AG04450 (cell line): ENCODE measurements around the gene LOXL3. TPM values are rescaled to one million over a fixed set of nuclear protein-coding genes. Genes with fewer than 3 reads are reported as not detected.

ENCODE experiments used
- CTCF ChIA-PET: fragments of 300-600, 350-600 bp; formaldehyde crosslinking; extraction: SDS; loops from one replicate; lab custom pipeline; 2022; ENCODE audit warnings: antibody characterized with exemption, inconsistent platforms; lab: Charles Lee
- POLR2A ChIA-PET: fragments of 350-600 bp; formaldehyde crosslinking; extraction: SDS; loops from one replicate; lab custom pipeline; 2021; ENCODE audit warnings: antibody characterized with exemption, inconsistent platforms; lab: Yijun Ruan, JAX
- DNase-seq: peaks from one replicate; pipeline ENCODE4 v3.0.0-alpha.2; 2011; ENCODE audit warnings: low read depth, low spot score
- H3K27ac ChIP-seq: one replicate; pipeline ENCODE4 v1.5.1; 2012; ENCODE audit warnings: low read depth, low read length, control low read depth
- H3K27me3 ChIP-seq: one replicate; pipeline ENCODE4 v1.6.0; 2012; ENCODE audit warnings: low read length; ENCODE audit not compliant: control insufficient read depth, insufficient read depth
- H3K4me3 ChIP-seq: 2 replicates; pipeline ENCODE4 v1.5.1; 2011; ENCODE audit warnings: mild to moderate bottlenecking, low read depth, low read length, control low read depth
- H3K9me3 ChIP-seq: 2 replicates; pipeline ENCODE4 v1.5.1; 2012; ENCODE audit warnings: low read length; ENCODE audit not compliant: control insufficient read depth, insufficient read depth
- CTCF ChIP-seq: IDR thresholded peaks from 2 replicates; pipeline ENCODE4 v1.5.1; 2011; ENCODE audit warnings: low read depth, low read length, control low read depth, inconsistent platforms
- polyA plus RNA-seq: library from polyadenylated mRNA; depleted of rRNA; stranded (reverse); fragments of >200 nt; gene quantifications from 2 replicates; pipeline ENCODE4 v1.2.3, GENCODE V29; 2011

The LOXL3 gene
- polyA plus RNA-seq, 1 experiment, result 41.1 TPM

- no peak for DNase-seq
- H3K4me3 ChIP-seq, result no peak overlapping the region
- H3K9me3 ChIP-seq, result no peaks in the 10 kb centered on the region
- ChIA-PET CTCF (interaction anchor here (0.9 kb wide), 1 partner anchor 52 kb away, joined by 3 read pairs; no protein-coding TSS in a partner anchor), POLR2A (no interaction called here)
- H3K27me3 ChIP-seq, result no peaks in the 10 kb centered on the region
- H3K27ac ChIP-seq, result no peak overlapping the region
- no peak for TF ChIP-seq CTCF
Observed at GRCh38 chr2:74536166-74536950, 17.4 kb downstream of the LOXL3 start.

DNA sequence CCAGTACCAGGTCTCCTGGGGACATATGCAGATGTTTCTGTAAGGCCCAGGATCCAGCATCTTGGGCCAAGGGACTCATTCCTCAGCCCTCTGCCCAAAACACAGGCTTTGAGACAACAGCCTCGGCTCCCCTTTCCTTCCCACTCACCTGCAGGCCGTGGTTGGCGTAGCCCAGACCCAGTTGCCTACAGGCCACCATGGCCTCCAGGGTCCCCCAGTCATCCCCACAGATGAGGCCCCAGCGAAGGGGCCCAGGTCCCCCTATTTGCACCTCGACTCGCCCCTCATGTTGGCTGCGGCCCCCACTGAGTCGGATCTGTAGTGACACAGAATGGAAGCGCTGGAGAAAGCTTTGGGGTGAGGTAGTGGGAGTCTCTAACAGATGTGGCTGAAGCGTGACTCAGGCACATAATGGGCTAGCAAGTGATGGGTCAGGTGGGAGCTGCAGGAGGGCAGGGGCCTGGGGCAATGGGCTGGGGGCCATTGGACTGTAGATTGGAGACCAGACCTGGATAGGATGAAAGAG lies 18.2 kb downstream of the LOXL3 start:
- POLR2A ChIA-PET, result no interaction called here
- Histone ChIP-seq H3K27ac (no peak overlapping the region), H3K9me3 (no peaks in the 10 kb centered on the region), H3K27me3 (no peaks in the 10 kb centered on the region), H3K4me3 (no peak overlapping the region)
- TF ChIP-seq CTCF, result no peak
- CTCF ChIA-PET, result interaction anchor here (0.9 kb wide), 1 partner anchor 52 kb away, joined by 3 read pairs; no protein-coding TSS in a partner anchor
- DNase-seq, result no peak

DNA sequence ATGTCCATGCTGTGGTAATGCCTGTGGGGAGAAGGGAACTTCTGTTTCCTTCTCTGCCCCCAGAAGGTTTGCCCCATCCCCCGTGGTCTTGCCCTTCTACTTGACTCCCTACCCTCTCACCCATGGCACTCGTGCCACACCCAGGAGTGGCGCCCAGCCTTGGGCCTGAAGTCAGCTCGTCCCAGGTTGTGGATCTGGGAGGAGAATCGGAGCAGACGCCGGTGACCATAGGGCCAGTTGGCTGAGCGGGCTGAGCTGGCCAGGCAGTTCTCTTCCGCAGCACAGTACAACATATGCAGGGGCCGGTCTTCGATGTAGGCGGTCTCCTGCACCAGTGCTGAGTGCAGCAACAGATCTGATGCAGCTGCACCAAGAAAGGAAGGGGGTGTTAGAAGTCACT lies 19.3 kb downstream of the LOXL3 start:
- DNase-seq, result no peak
- Histone ChIP-seq H3K4me3 (no peak overlapping the region), H3K9me3 (peaks cover under 1% of the 10 kb centered on the region; the same call in 1 of the 2 replicates), H3K27me3 (no peaks in the 10 kb centered on the region), H3K27ac (no peak overlapping the region)
- ChIA-PET CTCF (no interaction called here), POLR2A (no interaction called here)
- no peak for TF ChIP-seq CTCF

DNA sequence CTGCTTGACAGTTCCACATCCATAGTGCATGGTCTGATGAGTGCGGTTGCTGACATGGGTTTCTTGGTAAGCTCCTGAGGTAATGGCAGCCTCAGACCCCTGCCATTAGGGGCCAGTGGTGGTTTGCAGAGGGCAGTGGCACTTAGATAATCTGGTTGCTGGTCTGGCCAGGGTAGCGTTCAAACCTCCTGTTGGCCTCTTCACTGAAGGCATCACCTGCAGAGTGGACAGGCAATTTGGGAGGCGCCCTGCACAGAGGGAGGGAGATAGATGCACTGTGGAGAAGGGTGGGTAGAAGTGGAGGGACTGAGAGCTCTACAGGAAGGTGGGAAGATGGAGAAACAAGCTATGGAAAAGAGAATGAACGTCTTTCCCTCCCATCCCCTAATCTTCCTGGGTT lies 20.3 kb downstream of the LOXL3 start:
- Histone ChIP-seq H3K4me3 (no peak overlapping the region), H3K27ac (no peak overlapping the region), H3K9me3 (peaks cover 4% of the 10 kb centered on the region; the same call in 1 of the 2 replicates), H3K27me3 (no peaks in the 10 kb centered on the region)
- CTCF ChIA-PET, result interaction anchor here (0.7 to 4.0 kb wide), 3 partner anchors 9 to 54 kb away, joined by 3 to 42 read pairs (median 3); no protein-coding TSS in a partner anchor
- no peak for TF ChIP-seq CTCF
- DNase-seq, result no peak
- POLR2A ChIA-PET, result no interaction called here

GRCh38 chr2:74532222-74532621 lies 21.5 kb downstream of the LOXL3 start:
- H3K9me3 ChIP-seq, result peaks cover 4% of the 10 kb centered on the region; the same call in 1 of the 2 replicates
- ChIA-PET CTCF (interaction anchor here (0.6 to 4.0 kb wide), 9 partner anchors 48 to 282 kb away, joined by 3 to 42 read pairs (median 3); partner anchors contain the start of genes CCDC142, TTC31 and WBP1), POLR2A (interaction anchor here (0.7 to 0.8 kb wide), 3 partner anchors 23 to 92 kb away, joined by 3 read pairs; partner anchors contain the start of genes CCDC142 and TTC31)
- no peak overlapping the region for H3K4me3 ChIP-seq
- 0 out of 2 replicates have a peak, but pooled peaks have one; percentile 31 for TF ChIP-seq CTCF
- DNase-seq, result no peak
- peak overlapping the region; percentile 1 for H3K27ac ChIP-seq
- no peaks in the 10 kb centered on the region for H3K27me3 ChIP-seq
